Measurements from ENCODE around the gene MS4A6E. TPM values are rescaled to one million over a fixed set of nuclear protein-coding genes. Genes with fewer than 3 reads are reported as not detected.

MS4A6E gene
- total RNA-seq, 1 donor from 2014 or later, result not detected

DNA sequence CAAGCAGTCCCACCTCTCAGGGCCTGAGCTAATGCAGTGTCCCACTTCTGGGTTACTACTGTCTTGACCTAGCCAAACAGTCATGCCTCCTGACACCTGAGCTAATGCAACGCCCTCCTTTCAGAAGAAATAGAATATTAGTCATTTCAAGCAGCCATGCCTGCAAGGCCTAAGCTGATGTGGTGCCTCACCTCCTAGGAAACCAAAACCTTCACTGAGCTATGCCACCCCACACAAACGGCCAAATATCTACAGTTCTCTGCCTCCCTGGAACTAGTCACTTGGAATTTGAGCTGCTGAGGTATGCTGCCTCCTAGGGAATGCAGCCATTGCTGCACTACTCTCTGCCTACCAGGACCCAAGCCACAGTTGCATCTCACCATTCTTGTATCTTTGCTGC is 8.3 kb upstream of the MS4A6E start:
- Mint-ChIP-seq H3K36me3 (ENCODE audit: low read depth) (peaks cover 2% of the 10 kb centered on the region), H3K4me3 (ENCODE audit: unreplicated experiment) (no peak overlapping the region), H3K27ac (ENCODE audit: unreplicated experiment) (no peak overlapping the region)

DNA sequence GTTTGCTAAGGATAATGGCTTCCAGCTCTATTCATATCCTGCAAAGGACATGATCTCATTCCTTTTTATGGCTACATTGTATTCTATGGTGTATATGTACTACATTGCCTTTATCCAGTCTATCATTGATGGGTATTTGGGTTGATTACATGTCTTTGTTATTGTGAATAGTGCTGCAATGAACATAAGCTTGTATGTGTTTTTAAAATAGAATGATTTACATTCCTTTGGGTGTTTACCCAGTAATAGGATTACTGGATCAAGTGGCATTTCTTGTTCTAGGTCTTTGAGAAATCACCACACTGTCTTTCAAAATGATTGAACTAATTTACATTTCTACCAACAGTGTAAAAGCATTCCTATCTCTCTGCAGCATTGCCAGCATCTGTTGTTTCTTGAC is 6.0 kb upstream of the MS4A6E start:
- TF ChIP-seq, protein P1, sequence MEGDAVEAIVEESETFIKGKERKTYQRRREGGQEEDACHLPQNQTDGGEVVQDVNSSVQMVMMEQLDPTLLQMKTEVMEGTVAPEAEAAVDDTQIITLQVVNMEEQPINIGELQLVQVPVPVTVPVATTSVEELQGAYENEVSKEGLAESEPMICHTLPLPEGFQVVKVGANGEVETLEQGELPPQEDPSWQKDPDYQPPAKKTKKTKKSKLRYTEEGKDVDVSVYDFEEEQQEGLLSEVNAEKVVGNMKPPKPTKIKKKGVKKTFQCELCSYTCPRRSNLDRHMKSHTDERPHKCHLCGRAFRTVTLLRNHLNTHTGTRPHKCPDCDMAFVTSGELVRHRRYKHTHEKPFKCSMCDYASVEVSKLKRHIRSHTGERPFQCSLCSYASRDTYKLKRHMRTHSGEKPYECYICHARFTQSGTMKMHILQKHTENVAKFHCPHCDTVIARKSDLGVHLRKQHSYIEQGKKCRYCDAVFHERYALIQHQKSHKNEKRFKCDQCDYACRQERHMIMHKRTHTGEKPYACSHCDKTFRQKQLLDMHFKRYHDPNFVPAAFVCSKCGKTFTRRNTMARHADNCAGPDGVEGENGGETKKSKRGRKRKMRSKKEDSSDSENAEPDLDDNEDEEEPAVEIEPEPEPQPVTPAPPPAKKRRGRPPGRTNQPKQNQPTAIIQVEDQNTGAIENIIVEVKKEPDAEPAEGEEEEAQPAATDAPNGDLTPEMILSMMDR (IDR thresholded peaks at IDR 0.05), result no peak
- Mint-ChIP-seq H3K36me3 (ENCODE audit: low read depth) (peaks cover 2% of the 10 kb centered on the region), H3K27ac (ENCODE audit: unreplicated experiment) (no peak overlapping the region)

More for the DNA sequence above, 8.3 kb upstream of the MS4A6E start:
- H3K9me3 Mint-ChIP-seq (ENCODE audit: low read depth), result peaks cover 23% of the 10 kb centered on the region
- no peak for DNase-seq (ENCODE audit: low spot score)
- peaks cover 1% of the 10 kb centered on the region for H3K27me3 Mint-ChIP-seq (ENCODE audit: low read depth)
- no peaks in the 10 kb centered on the region for H3K4me1 Mint-ChIP-seq (ENCODE audit: low read depth)
- TF ChIP-seq, protein P1 (IDR thresholded peaks at IDR 0.05), result no peak

DNA sequence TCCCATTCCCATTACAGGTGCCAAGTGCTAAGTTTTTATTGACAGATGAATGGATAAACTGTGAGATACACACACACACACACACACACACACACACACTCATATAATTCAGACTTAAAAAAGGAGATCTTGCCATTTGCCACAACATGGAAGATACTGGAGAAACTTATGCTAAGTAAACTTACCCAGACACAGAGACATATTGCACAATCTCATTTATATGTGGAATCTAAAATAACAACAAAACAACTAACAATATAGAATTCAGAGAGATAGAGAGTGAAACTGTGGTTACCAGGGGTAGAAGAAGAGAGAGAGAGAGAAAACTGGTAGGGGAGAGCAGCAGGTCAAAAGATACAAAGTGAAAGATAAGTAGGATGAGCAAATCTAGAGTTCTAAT is 1.4 kb downstream of the MS4A6E start:
- DNase-seq (ENCODE audit: low spot score), result no peak
- Mint-ChIP-seq H3K9me3 (ENCODE audit: low read depth) (peaks cover 5% of the 10 kb centered on the region), H3K36me3 (ENCODE audit: low read depth) (no peaks in the 10 kb centered on the region), H3K27ac (ENCODE audit: unreplicated experiment) (no peak overlapping the region), H3K4me1 (ENCODE audit: low read depth) (no peaks in the 10 kb centered on the region), H3K27me3 (ENCODE audit: low read depth) (peaks cover 6% of the 10 kb centered on the region), H3K4me3 (ENCODE audit: unreplicated experiment) (no peak overlapping the region)
- TF ChIP-seq, protein P1 (IDR thresholded peaks at IDR 0.05), result no peak

More for the DNA sequence above, 6.0 kb upstream of the MS4A6E start:
- DNase-seq (ENCODE audit: low spot score), result no peak
- H3K9me3 Mint-ChIP-seq (ENCODE audit: low read depth), result peaks cover 23% of the 10 kb centered on the region
- H3K4me3 Mint-ChIP-seq (ENCODE audit: unreplicated experiment), result no peak overlapping the region
- H3K27me3 Mint-ChIP-seq (ENCODE audit: low read depth), result peaks cover 1% of the 10 kb centered on the region
- H3K4me1 Mint-ChIP-seq (ENCODE audit: low read depth), result no peaks in the 10 kb centered on the region

DNA sequence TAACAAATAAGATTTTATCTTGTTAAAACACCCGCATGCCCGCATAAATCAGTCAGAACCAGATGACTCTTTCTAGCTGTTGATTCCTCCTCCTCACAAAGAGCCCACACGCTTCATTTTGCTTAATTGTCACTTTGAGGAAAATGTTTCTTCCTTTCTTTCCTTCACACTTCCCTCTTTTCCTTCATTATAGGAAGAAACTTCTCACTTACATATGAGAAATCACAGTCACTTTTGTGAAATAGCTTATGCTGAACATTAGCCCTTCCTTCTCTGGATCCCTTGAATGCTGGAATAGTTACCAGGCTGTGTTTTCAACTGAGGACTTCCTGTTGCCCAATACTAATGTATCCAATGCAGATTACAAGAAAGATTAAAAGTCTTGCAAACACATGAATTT is 5.8 kb downstream of the MS4A6E start:
- no peak overlapping the region for H3K4me3 Mint-ChIP-seq (ENCODE audit: unreplicated experiment)
- peaks cover 3% of the 10 kb centered on the region for H3K9me3 Mint-ChIP-seq (ENCODE audit: low read depth)
- H3K36me3 Mint-ChIP-seq (ENCODE audit: low read depth), result no peaks in the 10 kb centered on the region
- no peaks in the 10 kb centered on the region for H3K4me1 Mint-ChIP-seq (ENCODE audit: low read depth)
- TF ChIP-seq, protein P1 (IDR thresholded peaks at IDR 0.05), result no peak
- no peak overlapping the region for H3K27ac Mint-ChIP-seq (ENCODE audit: unreplicated experiment)
- no peak for DNase-seq (ENCODE audit: low spot score)
- H3K27me3 Mint-ChIP-seq (ENCODE audit: low read depth), result peaks cover 7% of the 10 kb centered on the region

DNA sequence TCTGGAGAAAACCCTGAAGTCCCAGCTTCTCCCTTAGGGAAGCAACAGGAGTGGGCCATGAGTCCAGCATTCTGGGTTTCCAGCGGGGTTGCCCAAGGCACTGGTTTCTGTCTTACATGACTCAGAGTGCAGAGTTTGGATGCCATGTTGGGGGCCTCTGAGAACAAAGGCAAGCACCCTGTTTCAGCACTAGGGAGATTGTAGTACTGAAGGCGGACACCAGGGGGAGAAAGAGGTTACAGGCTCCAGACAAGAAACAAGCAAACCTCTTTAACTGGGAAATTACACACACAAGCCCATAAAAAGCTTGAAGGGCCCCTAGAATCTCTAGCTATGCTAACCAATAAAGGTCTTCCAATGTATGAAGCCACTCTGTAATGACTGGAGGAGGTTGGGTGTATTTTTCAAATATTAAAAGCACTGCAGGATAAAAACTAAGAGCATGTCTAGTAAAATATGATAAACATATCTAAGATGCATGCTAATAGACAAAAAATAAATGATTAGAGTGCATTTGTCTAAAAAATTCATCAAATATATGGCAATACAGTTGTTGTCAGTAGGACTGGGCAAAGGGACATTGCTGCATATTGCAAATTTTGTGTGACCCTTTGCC is 7.1 kb downstream of the MS4A6E start:
- Mint-ChIP-seq H3K27ac (ENCODE audit: unreplicated experiment) (no peak overlapping the region), H3K9me3 (ENCODE audit: low read depth) (peaks cover 3% of the 10 kb centered on the region), H3K36me3 (ENCODE audit: low read depth) (no peaks in the 10 kb centered on the region), H3K4me3 (ENCODE audit: unreplicated experiment) (no peak overlapping the region), H3K4me1 (ENCODE audit: low read depth) (no peaks in the 10 kb centered on the region), H3K27me3 (ENCODE audit: low read depth) (peaks cover 12% of the 10 kb centered on the region)
- no peak for DNase-seq (ENCODE audit: low spot score)
- TF ChIP-seq, protein P1 (IDR thresholded peaks at IDR 0.05), result peak; percentile 81
